ENCODE results near the gene MON2.

GRCh38 chr12:62505786-62506185 is 39.2 kb downstream of the MON2 start:
- TF ChIP-seq CTCF (conservative IDR thresholded peaks at IDR 0.05 in 1 of 2, IDR thresholded peaks at IDR 0.05 in 1 of 2; ENCODE audit: extremely low read depth in 1 of 2, insufficient read depth in 1 of 2, low read depth in 1 of 2, low read length in 2 of 2) (no peak), EZH2 (IDR thresholded peaks at IDR 0.05; ENCODE audit: borderline replicate concordance, low read length) (no peak)
